ENCODE measurements around the gene CRYM.
"Not testable (repeated sequence)": the region's sequence is repeated elsewhere in the genome, so short reads cannot be mapped to it uniquely, and the experiment has no call there.

The CRYM gene

GRCh38 chr16:21260870-21261791, 17.0 kb downstream of the CRYM start:
- no peaks in the 10 kb centered on the region for H3K4me1 ChIP-seq (ENCODE audit: insufficient read depth, low read length)
- H3K4me3 ChIP-seq (ENCODE audit: low read length) = no peak overlapping the region
- no peaks in the 10 kb centered on the region for H3K36me3 ChIP-seq (ENCODE audit: insufficient read depth, low read depth, low read length)
- H3K9ac ChIP-seq (ENCODE audit: low read depth, low read length) = no peak overlapping the region
- H3K27ac ChIP-seq (ENCODE audit: low read length) = no peak overlapping the region
- no peaks in the 10 kb centered on the region for H3K9me3 ChIP-seq (ENCODE audit: insufficient read depth, low read depth, low read length)
- no peaks in the 10 kb centered on the region for H3K27me3 ChIP-seq (ENCODE audit: insufficient read depth, low read length)

GRCh38 chr16:21257284-21257683, 20.8 kb downstream of the CRYM start:
- Histone ChIP-seq H3K9me3 (ENCODE audit: insufficient read depth, low read depth, low read length) (no peaks in the 10 kb centered on the region), H3K4me1 (ENCODE audit: insufficient read depth, low read length) (no peaks in the 10 kb centered on the region), H3K36me3 (ENCODE audit: insufficient read depth, low read depth, low read length) (no peaks in the 10 kb centered on the region), H3K9ac (ENCODE audit: low read depth, low read length) (no peak overlapping the region), H3K27me3 (ENCODE audit: insufficient read depth, low read length) (no peaks in the 10 kb centered on the region), H3K4me3 (ENCODE audit: low read length) (no peak overlapping the region), H3K27ac (ENCODE audit: low read length) (no peak overlapping the region)

GRCh38 chr16:21256636-21257035, 21.5 kb downstream of the CRYM start:
- Histone ChIP-seq H3K9me3 (ENCODE audit: insufficient read depth, low read depth, low read length) (no peaks in the 10 kb centered on the region), H3K9ac (ENCODE audit: low read depth, low read length) (no peak overlapping the region), H3K4me1 (ENCODE audit: insufficient read depth, low read length) (no peaks in the 10 kb centered on the region), H3K27ac (ENCODE audit: low read length) (no peak overlapping the region), H3K27me3 (ENCODE audit: insufficient read depth, low read length) (no peaks in the 10 kb centered on the region), H3K4me3 (ENCODE audit: low read length) (no peak overlapping the region), H3K36me3 (ENCODE audit: insufficient read depth, low read depth, low read length) (no peaks in the 10 kb centered on the region)

GRCh38 chr16:21253470-21253869, 24.6 kb downstream of the CRYM start:
- Histone ChIP-seq H3K9ac (ENCODE audit: low read depth, low read length) (no peak overlapping the region), H3K9me3 (ENCODE audit: insufficient read depth, low read depth, low read length) (no peaks in the 10 kb centered on the region), H3K4me3 (ENCODE audit: low read length) (no peak overlapping the region), H3K27ac (ENCODE audit: low read length) (no peak overlapping the region), H3K4me1 (ENCODE audit: insufficient read depth, low read length) (no peaks in the 10 kb centered on the region), H3K36me3 (ENCODE audit: insufficient read depth, low read depth, low read length) (no peaks in the 10 kb centered on the region), H3K27me3 (ENCODE audit: insufficient read depth, low read length) (no peaks in the 10 kb centered on the region)

- no peak overlapping the region for H3K27ac ChIP-seq (ENCODE audit: low read length)
- no peak overlapping the region for H3K4me3 ChIP-seq (ENCODE audit: low read length)
These were observed 27.8 kb downstream of the CRYM start for GRCh38 chr16:21250072-21250923.

GRCh38 chr16:21248179-21248578, 29.9 kb downstream of the CRYM start:
- not testable (repeated sequence) for H3K36me3 ChIP-seq (ENCODE audit: insufficient read depth, low read depth, low read length); H3K4me3 ChIP-seq (ENCODE audit: low read length); H3K4me1 ChIP-seq (ENCODE audit: insufficient read depth, low read length); H3K27ac ChIP-seq (ENCODE audit: low read length); H3K27me3 ChIP-seq (ENCODE audit: insufficient read depth, low read length); H3K9me3 ChIP-seq (ENCODE audit: insufficient read depth, low read depth, low read length); H3K9ac ChIP-seq (ENCODE audit: low read depth, low read length)

More at GRCh38 chr16:21250072-21250923, 27.8 kb downstream of the CRYM start:
- Histone ChIP-seq H3K4me1 (ENCODE audit: insufficient read depth, low read length) (peaks cover 7% of the 10 kb centered on the region), H3K36me3 (ENCODE audit: insufficient read depth, low read depth, low read length) (no peaks in the 10 kb centered on the region), H3K27me3 (ENCODE audit: insufficient read depth, low read length) (no peaks in the 10 kb centered on the region), H3K9me3 (ENCODE audit: insufficient read depth, low read depth, low read length) (no peaks in the 10 kb centered on the region), H3K9ac (ENCODE audit: low read depth, low read length) (no peak overlapping the region)

GRCh38 chr16:21244518-21245215, 33.4 kb downstream of the CRYM start:
- H3K36me3 ChIP-seq (ENCODE audit: insufficient read depth, low read depth, low read length) = no peaks in the 10 kb centered on the region
- H3K9me3 ChIP-seq (ENCODE audit: insufficient read depth, low read depth, low read length) = no peaks in the 10 kb centered on the region
- peaks cover 7% of the 10 kb centered on the region for H3K4me1 ChIP-seq (ENCODE audit: insufficient read depth, low read length)
- no peak overlapping the region for H3K27ac ChIP-seq (ENCODE audit: low read length)
- no peak overlapping the region for H3K9ac ChIP-seq (ENCODE audit: low read depth, low read length)
- H3K4me3 ChIP-seq (ENCODE audit: low read length) = no peak overlapping the region
- H3K27me3 ChIP-seq (ENCODE audit: insufficient read depth, low read length) = no peaks in the 10 kb centered on the region

- Histone ChIP-seq H3K27me3 (ENCODE audit: insufficient read depth, low read length) (no peaks in the 10 kb centered on the region), H3K4me1 (ENCODE audit: insufficient read depth, low read length) (peaks cover 7% of the 10 kb centered on the region), H3K4me3 (ENCODE audit: low read length) (no peak overlapping the region), H3K36me3 (ENCODE audit: insufficient read depth, low read depth, low read length) (no peaks in the 10 kb centered on the region), H3K27ac (ENCODE audit: low read length) (no peak overlapping the region), H3K9me3 (ENCODE audit: insufficient read depth, low read depth, low read length) (no peaks in the 10 kb centered on the region), H3K9ac (ENCODE audit: low read depth, low read length) (no peak overlapping the region)
These were observed 35.3 kb downstream of the CRYM start for GRCh38 chr16:21242756-21243155.

- H3K27ac ChIP-seq (ENCODE audit: low read length) = no peak overlapping the region
- H3K9me3 ChIP-seq (ENCODE audit: insufficient read depth, low read depth, low read length) = no peaks in the 10 kb centered on the region
- H3K4me3 ChIP-seq (ENCODE audit: low read length) = no peak overlapping the region
These were observed 38.4 kb downstream of the CRYM start for GRCh38 chr16:21239646-21240045.

GRCh38 chr16:21236831-21237230, 41.3 kb downstream of the CRYM start:
- no peaks in the 10 kb centered on the region for H3K4me1 ChIP-seq (ENCODE audit: insufficient read depth, low read length)
- H3K27ac ChIP-seq (ENCODE audit: low read length) = no peak overlapping the region
- H3K9ac ChIP-seq (ENCODE audit: low read depth, low read length) = no peak overlapping the region
- H3K9me3 ChIP-seq (ENCODE audit: insufficient read depth, low read depth, low read length) = no peaks in the 10 kb centered on the region
- H3K4me3 ChIP-seq (ENCODE audit: low read length) = no peak overlapping the region
- no peaks in the 10 kb centered on the region for H3K36me3 ChIP-seq (ENCODE audit: insufficient read depth, low read depth, low read length)
- no peaks in the 10 kb centered on the region for H3K27me3 ChIP-seq (ENCODE audit: insufficient read depth, low read length)

More at GRCh38 chr16:21239646-21240045, 38.4 kb downstream of the CRYM start:
- no peaks in the 10 kb centered on the region for H3K36me3 ChIP-seq (ENCODE audit: insufficient read depth, low read depth, low read length)
- no peaks in the 10 kb centered on the region for H3K4me1 ChIP-seq (ENCODE audit: insufficient read depth, low read length)
- no peak overlapping the region for H3K9ac ChIP-seq (ENCODE audit: low read depth, low read length)
- no peaks in the 10 kb centered on the region for H3K27me3 ChIP-seq (ENCODE audit: insufficient read depth, low read length)

GRCh38 chr16:21235199-21235585, 42.9 kb downstream of the CRYM start:
- H3K4me1 ChIP-seq (ENCODE audit: insufficient read depth, low read length) = no peaks in the 10 kb centered on the region
- no peaks in the 10 kb centered on the region for H3K27me3 ChIP-seq (ENCODE audit: insufficient read depth, low read length)
- no peaks in the 10 kb centered on the region for H3K36me3 ChIP-seq (ENCODE audit: insufficient read depth, low read depth, low read length)

More at GRCh38 chr16:21235199-21235585, 42.9 kb downstream of the CRYM start:
- H3K9ac ChIP-seq (ENCODE audit: low read depth, low read length) = no peak overlapping the region
- H3K4me3 ChIP-seq (ENCODE audit: low read length) = no peak overlapping the region
- H3K9me3 ChIP-seq (ENCODE audit: insufficient read depth, low read depth, low read length) = no peaks in the 10 kb centered on the region
- no peak overlapping the region for H3K27ac ChIP-seq (ENCODE audit: low read length)
